Caco-2 (cell line): ENCODE results near the gene MCMBP. TPM values are rescaled to one million over a fixed set of nuclear protein-coding genes. Genes with fewer than 3 reads are reported as not detected.
"Not testable (repeated sequence)": the region's sequence is repeated elsewhere in the genome, so short reads cannot be mapped to it uniquely, and the experiment has no call there.

Experiments
- BruUV-seq: library from RNA; stranded (reverse); fragments of 400-500 nt; replicated peaks from 2 replicates; lab custom pipeline; 2021; lab: Mats Ljungman, UMichigan
- CTCF ChIA-PET: fragments of 300-600 bp; sonication (Branson Sonifier 250); formaldehyde crosslinking; loops from one replicate; lab custom pipeline; 2022; ENCODE audit warnings: antibody characterized with exemption; lab: Charles Lee
- POLR2A ChIA-PET: fragments of 300-600 bp; sonication (Branson Sonifier 250); formaldehyde crosslinking; loops from one replicate; lab custom pipeline; 2022; ENCODE audit warnings: antibody characterized with exemption; lab: Charles Lee
- DNase-seq, 2 experiments: peaks; one replicate each; pipeline versions ENCODE4 v3.0.0 to v3.0.0-alpha.2; 2020 to 2022
- H3K27me3 ChIP-seq: replicated peaks from 2 replicates; pipeline ENCODE4 v1.6.0; 2011; ENCODE audit warnings: low read length; ENCODE audit not compliant: control insufficient read depth, insufficient read depth
- H3K36me3 ChIP-seq: 2 replicates; pipeline ENCODE4 v1.5.1; 2011; ENCODE audit warnings: low read length; ENCODE audit not compliant: control insufficient read depth, insufficient read depth
- H3K4me1 ChIP-seq: fragments of 250-450 bp; sonication (Bioruptor Pico); 2 replicates; pipeline ENCODE4 v1.5.1; 2020; ENCODE audit warnings: mild to moderate bottlenecking
- H3K4me3 ChIP-seq: 2 replicates; pipeline ENCODE4 v1.5.1; 2011; ENCODE audit warnings: low read depth, mild to moderate bottlenecking, control low read depth, low read length
- H3K9me3 ChIP-seq: fragments of 250-450 bp; sonication (Bioruptor Pico); 2 replicates; pipeline ENCODE4 v1.5.1; 2020; ENCODE audit warnings: mild to moderate bottlenecking, moderate library complexity
- H3K27ac Mint-ChIP-seq: one replicate; pipeline ENCODE4 v1.8.0; 2022; ENCODE audit warnings: mixed read lengths; ENCODE audit not compliant: unreplicated experiment
- H3K27me3 Mint-ChIP-seq: one replicate; pipeline ENCODE4 v1.8.0; 2022; ENCODE audit warnings: mixed read lengths; ENCODE audit not compliant: insufficient read depth, unreplicated experiment
- H3K36me3 Mint-ChIP-seq: one replicate; pipeline ENCODE4 v1.8.0; 2022; ENCODE audit warnings: mild to moderate bottlenecking, mixed read lengths; ENCODE audit not compliant: insufficient read depth, unreplicated experiment
- H3K4me1 Mint-ChIP-seq: one replicate; pipeline ENCODE4 v1.8.0; 2022; ENCODE audit warnings: low read depth, mixed read lengths; ENCODE audit not compliant: unreplicated experiment
- H3K4me3 Mint-ChIP-seq: one replicate; pipeline ENCODE4 v1.8.0; 2022; ENCODE audit warnings: mild to moderate bottlenecking, moderate library complexity, mixed read lengths; ENCODE audit not compliant: unreplicated experiment
- H3K9me3 Mint-ChIP-seq: one replicate; pipeline ENCODE4 v1.8.0; 2022; ENCODE audit warnings: mixed read lengths; ENCODE audit not compliant: unreplicated experiment
- intact Hi-C: fragments of 100-400 bp; cut with micrococcal nuclease; formaldehyde crosslinking; loops from one replicate; pipeline ENCODE4 v1.10.0; 2022; ENCODE audit not compliant: unreplicated experiment
- total RNA-seq: library from RNA; stranded (reverse); gene quantifications from 2 replicates; pipeline ENCODE4 v1.2.3, GENCODE V29; 2022
- TF ChIP-seq, protein P1 (sequence below), 2 experiments: fragments of 200-600 bp in 1 of 2; IDR thresholded peaks; 1 replicate in 1 of 2; 2 replicates in 1 of 2; pipeline versions ENCODE4 v1.5.1 to v1.8.0; 2011 to 2022; ENCODE audit warnings: antibody characterized with exemption in 1 of 2, control low read depth in 1 of 2, inconsistent platforms in 1 of 2, low read depth in 1 of 2, low read length in 1 of 2, mild to moderate bottlenecking in 1 of 2, moderate library complexity in 1 of 2; ENCODE audit not compliant: insufficient read depth in 1 of 2, severe bottlenecking in 1 of 2, unreplicated experiment in 1 of 2

Gene MCMBP
- total RNA-seq, 1 experiment from 2014 or later: 88.4 TPM

DNA sequence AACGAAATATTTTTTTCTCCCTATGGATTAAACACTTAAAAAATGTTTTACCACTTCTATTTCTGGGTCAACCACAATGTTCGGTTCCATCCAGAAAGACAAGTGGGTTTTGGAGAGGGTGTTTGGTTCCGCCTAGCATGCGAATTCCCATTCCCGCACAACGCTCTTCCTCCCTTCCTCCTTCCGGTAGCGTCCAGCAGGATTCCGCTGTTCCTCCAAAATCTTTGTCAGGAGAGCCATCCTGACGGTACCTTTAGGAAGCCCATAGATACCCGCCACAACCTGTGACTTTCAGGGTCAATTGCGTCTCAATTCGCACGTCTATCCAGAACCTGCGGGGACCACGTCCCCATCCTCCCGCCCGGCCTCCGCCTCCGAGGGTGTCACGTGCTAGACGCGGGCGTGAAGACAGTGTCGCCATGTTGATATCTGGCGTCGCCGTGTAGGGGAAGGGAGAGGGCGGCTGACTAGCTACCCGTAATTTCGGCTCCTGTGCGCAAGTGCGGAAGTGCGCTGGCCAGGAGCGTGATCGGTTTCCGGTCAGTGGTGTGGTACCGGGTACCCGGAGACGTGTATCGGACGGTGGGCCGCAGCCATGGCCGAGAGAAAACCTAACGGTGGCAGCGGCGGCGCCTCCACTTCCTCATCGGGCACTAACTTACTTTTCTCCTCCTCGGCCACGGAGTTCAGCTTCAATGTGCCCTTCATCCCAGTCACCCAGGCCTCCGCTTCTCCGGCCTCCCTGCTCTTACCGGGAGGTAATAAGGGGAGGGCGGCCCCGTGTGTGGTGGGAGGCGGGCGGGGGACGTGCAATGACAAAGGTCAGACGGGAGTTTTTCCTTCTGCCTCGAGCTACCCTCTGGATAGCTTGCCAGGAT lies 19.8 kb upstream of the MCMBP start, which contains the start of gene SEC23IP:
SEC23IP (plus strand) TSS at position 543 of the 878 bp plus-strand sequence; CDS start at position 596, 53 bp downstream.
- Mint-ChIP-seq H3K27me3 (no peaks in the 10 kb centered on the region), H3K4me1 (peaks cover 38% of the 10 kb centered on the region), H3K27ac (peak within 1 kb of the TSS; percentile 76), H3K9me3 (no peaks in the 10 kb centered on the region), H3K4me3 (peak within 1 kb of the TSS; percentile 79), H3K36me3 (peaks cover 34% of the 10 kb centered on the region)
- peaks cover 1% of the 10 kb centered on the region; the same call in 1 of the 2 replicates for H3K36me3 ChIP-seq
- ChIA-PET CTCF (no interaction called here), POLR2A (interaction anchor here (0.6 to 1.4 kb wide), 5 partner anchors 9 to 205 kb away, joined by 4 to 29 read pairs (median 5); partner anchors contain the start of genes INPP5F and MCMBP)
- peak; percentile 95 to 96 for DNase-seq
- intact Hi-C loops: loop anchor here (1.0 to 10.0 kb wide), 3 partner anchors 19 to 295 kb away; no protein-coding TSS in a partner anchor
- TSS peak; percentile 77 for BruUV-seq
- H3K4me1 ChIP-seq: peaks cover 31% of the 10 kb centered on the region
- H3K9me3 ChIP-seq: no peaks in the 10 kb centered on the region; the same call in none of the 2 replicates
- H3K27me3 ChIP-seq: no peaks in the 10 kb centered on the region
- peak within 1 kb of the TSS; percentile 93 for H3K4me3 ChIP-seq
- TF ChIP-seq, protein P1, sequence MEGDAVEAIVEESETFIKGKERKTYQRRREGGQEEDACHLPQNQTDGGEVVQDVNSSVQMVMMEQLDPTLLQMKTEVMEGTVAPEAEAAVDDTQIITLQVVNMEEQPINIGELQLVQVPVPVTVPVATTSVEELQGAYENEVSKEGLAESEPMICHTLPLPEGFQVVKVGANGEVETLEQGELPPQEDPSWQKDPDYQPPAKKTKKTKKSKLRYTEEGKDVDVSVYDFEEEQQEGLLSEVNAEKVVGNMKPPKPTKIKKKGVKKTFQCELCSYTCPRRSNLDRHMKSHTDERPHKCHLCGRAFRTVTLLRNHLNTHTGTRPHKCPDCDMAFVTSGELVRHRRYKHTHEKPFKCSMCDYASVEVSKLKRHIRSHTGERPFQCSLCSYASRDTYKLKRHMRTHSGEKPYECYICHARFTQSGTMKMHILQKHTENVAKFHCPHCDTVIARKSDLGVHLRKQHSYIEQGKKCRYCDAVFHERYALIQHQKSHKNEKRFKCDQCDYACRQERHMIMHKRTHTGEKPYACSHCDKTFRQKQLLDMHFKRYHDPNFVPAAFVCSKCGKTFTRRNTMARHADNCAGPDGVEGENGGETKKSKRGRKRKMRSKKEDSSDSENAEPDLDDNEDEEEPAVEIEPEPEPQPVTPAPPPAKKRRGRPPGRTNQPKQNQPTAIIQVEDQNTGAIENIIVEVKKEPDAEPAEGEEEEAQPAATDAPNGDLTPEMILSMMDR (IDR thresholded peaks at IDR 0.05; ENCODE audit: insufficient read depth in 1 of 2, low read depth in 1 of 2, low read length in 1 of 2, severe bottlenecking in 1 of 2, unreplicated experiment in 1 of 2): no peak

DNA sequence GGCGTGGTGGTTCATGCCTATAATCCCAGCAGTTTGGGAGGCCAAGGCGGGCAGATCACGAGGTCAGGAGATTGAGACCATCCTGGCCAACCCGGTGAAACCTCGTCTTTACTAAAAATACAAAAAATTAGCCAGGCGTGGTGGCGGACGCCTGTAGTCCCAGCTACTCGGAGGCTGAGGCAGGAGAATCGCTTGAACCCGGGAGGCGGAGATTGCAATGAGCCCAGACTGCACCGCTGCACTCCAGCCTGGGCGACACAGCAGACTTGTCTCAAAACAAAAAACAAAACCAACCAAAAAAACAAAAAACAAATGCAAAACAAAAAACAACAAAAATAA lies 19.2 kb upstream of the MCMBP start:
- DNase-seq, H3K27me3 ChIP-seq, H3K9me3 ChIP-seq, H3K36me3 ChIP-seq, H3K9me3 Mint-ChIP-seq, H3K27me3 Mint-ChIP-seq, BruUV-seq: not testable (repeated sequence)
- peaks cover 32% of the 10 kb centered on the region for H3K4me1 Mint-ChIP-seq
- ChIA-PET POLR2A (interaction anchor here (0.6 to 1.4 kb wide), 5 partner anchors 8 to 204 kb away, joined by 4 to 29 read pairs (median 5); partner anchors contain the start of genes INPP5F and MCMBP), CTCF (interaction anchor here (0.6 to 0.7 kb wide), 2 partner anchors 9 to 19 kb away, joined by 3 read pairs; partner anchors contain the start of gene MCMBP)
- H3K27ac Mint-ChIP-seq: peak overlapping the region; percentile 76
- peak overlapping the region; percentile 79 for H3K4me3 Mint-ChIP-seq
- peak overlapping the region; percentile 93 for H3K4me3 ChIP-seq
- intact Hi-C loops: loop anchor here (1.0 to 10.0 kb wide), 3 partner anchors 19 to 295 kb away; no protein-coding TSS in a partner anchor
- H3K36me3 Mint-ChIP-seq: peaks cover 31% of the 10 kb centered on the region
- H3K4me1 ChIP-seq: peaks cover 25% of the 10 kb centered on the region

DNA sequence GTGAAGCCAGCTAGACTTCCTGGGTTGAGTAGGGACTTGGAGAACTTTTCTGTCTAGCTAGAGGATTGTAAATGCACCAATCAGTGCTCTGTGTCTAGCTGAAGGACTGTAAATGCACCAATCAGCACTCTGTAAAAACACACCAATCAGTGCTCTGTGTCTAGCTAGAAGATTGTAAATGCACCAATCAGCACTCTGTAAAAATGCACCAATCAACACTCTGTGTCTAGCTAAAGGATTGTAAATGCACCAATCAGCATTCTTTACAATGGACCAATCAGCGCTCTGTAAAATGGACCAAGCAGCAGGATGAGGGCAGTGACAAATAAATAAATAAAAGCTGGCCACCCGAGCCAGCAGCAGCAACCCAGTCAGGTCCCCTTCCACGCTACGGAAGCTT lies 17.7 kb upstream of the MCMBP start:
- H3K4me1 ChIP-seq, H3K9me3 ChIP-seq, H3K9me3 Mint-ChIP-seq, BruUV-seq, POLR2A ChIA-PET, H3K27me3 ChIP-seq, H3K4me3 Mint-ChIP-seq, H3K36me3 ChIP-seq, CTCF ChIA-PET, H3K27ac Mint-ChIP-seq, H3K27me3 Mint-ChIP-seq, H3K4me3 ChIP-seq, DNase-seq: not testable (repeated sequence)
- Mint-ChIP-seq H3K36me3 (peaks cover 18% of the 10 kb centered on the region), H3K4me1 (peaks cover 17% of the 10 kb centered on the region)
- intact Hi-C loops: loop anchor here (10.0 kb wide), 1 partner anchor 206 kb away; no protein-coding TSS in a partner anchor

DNA sequence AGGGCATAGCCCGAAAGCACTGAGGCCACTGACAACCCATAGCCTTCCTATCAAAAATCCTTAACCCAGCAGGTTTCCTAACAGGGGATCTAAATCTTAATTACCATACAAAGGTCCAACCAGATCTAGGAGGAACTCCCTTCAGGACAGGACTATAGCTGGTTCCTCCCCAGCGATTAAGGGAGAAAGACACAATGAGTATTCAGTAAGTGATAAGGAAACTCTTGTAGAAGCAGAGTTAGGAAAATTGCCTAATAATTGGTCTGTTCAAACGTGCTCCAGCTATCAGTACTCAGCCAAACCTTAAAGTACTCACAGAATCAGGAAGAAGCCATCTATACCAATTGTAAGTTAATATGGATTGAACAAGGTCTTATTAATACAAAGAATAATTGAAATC lies 16.6 kb upstream of the MCMBP start:
- intact Hi-C loops, H3K4me3 ChIP-seq, DNase-seq, H3K4me1 Mint-ChIP-seq, H3K9me3 ChIP-seq, H3K27me3 Mint-ChIP-seq, H3K27me3 ChIP-seq, POLR2A ChIA-PET, BruUV-seq, H3K36me3 ChIP-seq, CTCF ChIA-PET, H3K4me1 ChIP-seq, H3K4me3 Mint-ChIP-seq, H3K9me3 Mint-ChIP-seq: not testable (repeated sequence)
- Mint-ChIP-seq H3K36me3 (peaks cover 13% of the 10 kb centered on the region), H3K27ac (peak overlapping the region; percentile 7)

DNA sequence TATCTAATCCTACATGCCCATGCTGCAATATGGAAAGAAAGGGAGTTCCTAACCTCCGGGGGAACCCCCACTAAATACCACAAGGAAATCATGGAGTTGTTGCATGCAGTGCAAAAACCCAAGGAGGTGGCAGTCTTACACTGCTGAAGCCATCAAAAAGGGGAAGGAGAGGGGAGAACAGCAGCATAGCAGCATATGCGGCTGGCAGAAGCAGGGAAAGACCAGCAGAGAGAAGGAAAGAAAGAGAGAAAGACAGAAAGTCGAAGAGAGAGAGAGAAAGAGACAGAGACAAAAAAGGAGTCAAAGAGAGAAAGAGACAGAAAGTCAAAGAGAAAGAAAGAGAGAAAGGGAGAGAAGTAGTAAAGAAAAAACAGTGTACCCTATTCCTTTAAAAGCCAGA lies 16.1 kb upstream of the MCMBP start:
- peak overlapping the region; percentile 7 for H3K27ac Mint-ChIP-seq
- H3K36me3 ChIP-seq, CTCF ChIA-PET, H3K27me3 ChIP-seq, H3K4me1 Mint-ChIP-seq, BruUV-seq, DNase-seq, H3K36me3 Mint-ChIP-seq, POLR2A ChIA-PET, H3K27me3 Mint-ChIP-seq, H3K9me3 Mint-ChIP-seq, intact Hi-C loops, H3K4me3 ChIP-seq, H3K4me1 ChIP-seq, H3K4me3 Mint-ChIP-seq, H3K9me3 ChIP-seq: not testable (repeated sequence)

DNA sequence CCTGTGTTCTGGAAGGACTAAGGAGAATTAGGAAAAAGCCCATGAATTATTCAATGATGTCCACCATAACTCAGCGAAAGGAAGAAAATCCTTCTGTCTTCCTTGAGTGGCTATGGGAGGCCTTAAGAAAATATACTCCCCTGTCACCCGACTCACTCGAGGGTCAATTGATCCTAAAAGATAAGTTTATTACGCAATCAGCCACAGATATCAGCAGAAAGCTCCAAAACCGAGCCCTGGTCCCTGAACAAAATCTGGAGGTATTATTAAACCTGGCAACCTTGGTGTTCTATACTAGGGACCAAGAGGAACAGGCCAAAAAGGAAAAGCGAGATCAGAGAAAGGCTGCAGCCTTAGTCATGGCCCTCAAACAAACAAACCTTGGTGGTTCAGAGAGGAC lies 13.4 kb upstream of the MCMBP start:
- intact Hi-C loops, CTCF ChIA-PET, H3K36me3 Mint-ChIP-seq, H3K4me3 ChIP-seq, POLR2A ChIA-PET, H3K4me1 Mint-ChIP-seq, H3K4me3 Mint-ChIP-seq, H3K9me3 ChIP-seq, H3K27ac Mint-ChIP-seq, BruUV-seq, H3K9me3 Mint-ChIP-seq, H3K27me3 Mint-ChIP-seq, DNase-seq, H3K36me3 ChIP-seq, H3K27me3 ChIP-seq, H3K4me1 ChIP-seq: not testable (repeated sequence)
